ENCODE data around the gene POU5F2.

DNA sequence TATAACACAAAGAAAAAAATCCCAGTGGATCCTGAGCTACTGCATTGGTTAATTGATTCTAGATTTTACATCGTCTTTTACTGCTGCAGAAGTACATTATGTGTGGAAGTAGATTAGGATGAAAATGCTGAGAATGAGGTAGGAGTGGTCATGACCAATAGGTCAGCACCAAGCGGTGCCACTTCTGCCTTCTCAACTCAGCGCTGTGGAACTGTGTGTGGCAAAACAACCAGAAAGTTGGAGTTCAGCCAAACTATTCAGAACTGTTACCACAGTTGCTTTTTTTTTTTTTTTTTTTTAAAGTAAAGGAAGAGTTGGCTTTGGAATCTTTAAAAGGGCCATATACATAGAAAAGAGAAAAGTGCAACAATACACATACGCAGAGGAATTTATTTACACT, 24.2 kb downstream of the POU5F2 start:
- TF ChIP-seq CTCF (IDR thresholded peaks at IDR 0.05) (no peak), CHD2 (IDR thresholded peaks at IDR 0.05; ENCODE audit: low read length, partially characterized antibody) (no peak), EP300 (IDR thresholded peaks at IDR 0.05) (no peak), KDM1A (IDR thresholded peaks at IDR 0.05; ENCODE audit: low read depth) (no peak), FOSL2 (IDR thresholded peaks at IDR 0.05) (no peak), FOSL2 (CRISPR knock-in tag; IDR thresholded peaks at IDR 0.05) (no peak), POLR2A (IDR thresholded peaks at IDR 0.05; ENCODE audit: low read length) (no peak), JUN (IDR thresholded peaks at IDR 0.05) (no peak), RCOR1 (IDR thresholded peaks at IDR 0.05; ENCODE audit: low read depth, low read length) (no peak), CBX8 (IDR thresholded peaks at IDR 0.05) (no peak), HMGXB4 (CRISPR knock-in tag; IDR thresholded peaks at IDR 0.05; ENCODE audit: borderline replicate concordance) (no peak), MAX (IDR thresholded peaks at IDR 0.05) (no peak), BHLHE40 (IDR thresholded peaks at IDR 0.05; ENCODE audit: low read depth, low read length) (no peak), RNF2 (IDR thresholded peaks at IDR 0.05; ENCODE audit: borderline replicate concordance, low read depth) (no peak)
- TF ChIP-seq, protein P1, sequence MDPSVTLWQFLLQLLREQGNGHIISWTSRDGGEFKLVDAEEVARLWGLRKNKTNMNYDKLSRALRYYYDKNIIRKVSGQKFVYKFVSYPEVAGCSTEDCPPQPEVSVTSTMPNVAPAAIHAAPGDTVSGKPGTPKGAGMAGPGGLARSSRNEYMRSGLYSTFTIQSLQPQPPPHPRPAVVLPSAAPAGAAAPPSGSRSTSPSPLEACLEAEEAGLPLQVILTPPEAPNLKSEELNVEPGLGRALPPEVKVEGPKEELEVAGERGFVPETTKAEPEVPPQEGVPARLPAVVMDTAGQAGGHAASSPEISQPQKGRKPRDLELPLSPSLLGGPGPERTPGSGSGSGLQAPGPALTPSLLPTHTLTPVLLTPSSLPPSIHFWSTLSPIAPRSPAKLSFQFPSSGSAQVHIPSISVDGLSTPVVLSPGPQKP (IDR thresholded peaks at IDR 0.05; ENCODE audit: low read depth, low read length), result no peak
